ENCODE data around the gene MSMB. TPM values are rescaled to one million over a fixed set of nuclear protein-coding genes. Genes with fewer than 3 reads are reported as not detected.
"Not testable (repeated sequence)": the region's sequence is repeated elsewhere in the genome, so short reads cannot be mapped to it uniquely, and the experiment has no call there.

The MSMB gene
- total and polyA plus RNA-seq, 5 donors: not detected

DNA sequence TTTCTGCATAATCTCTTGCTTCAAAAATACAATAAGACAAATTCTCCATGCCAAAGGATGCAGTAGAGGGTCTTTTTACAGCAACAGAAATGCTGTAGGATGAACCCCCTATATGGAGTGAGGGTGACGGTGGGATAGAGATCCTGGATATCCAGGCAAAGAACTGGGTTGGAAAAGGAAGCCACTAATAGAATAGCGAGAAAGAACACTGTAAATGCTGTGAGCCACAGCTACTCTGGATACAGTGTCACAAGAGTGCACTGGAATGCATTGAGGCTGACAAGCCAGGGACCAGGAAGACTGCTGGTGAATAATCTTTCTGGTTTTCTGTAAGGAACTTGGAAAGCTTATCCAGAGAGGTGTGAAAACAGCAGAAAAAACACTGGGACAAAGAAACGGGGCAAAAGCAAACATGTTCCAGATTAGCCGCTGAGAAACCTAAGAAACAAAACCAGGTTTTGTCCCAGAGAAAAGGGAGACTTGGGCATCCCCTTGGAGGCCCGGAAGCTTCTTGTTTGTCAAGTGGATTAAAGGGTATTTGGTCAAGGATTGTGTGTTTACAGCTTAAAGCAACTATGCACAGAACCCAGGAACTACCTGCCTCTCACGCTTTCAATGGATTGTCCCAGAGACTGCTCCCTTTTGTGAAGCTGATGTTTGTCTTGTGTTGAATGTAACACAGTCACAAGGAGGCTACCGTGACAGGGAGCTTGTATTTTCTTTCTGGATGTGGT is 6.2 kb upstream of the MSMB start:
- Histone ChIP-seq H3K9me3 (ENCODE audit: control insufficient read depth, low read length) (no peaks in the 10 kb centered on the region), H3K4me3 (ENCODE audit: low read length) (no peak overlapping the region), H3K4me1 (ENCODE audit: control insufficient read depth, insufficient read depth, low read length) (no peaks in the 10 kb centered on the region), H3K27ac (ENCODE audit: low read length) (no peak overlapping the region), H3K27me3 (ENCODE audit: control insufficient read depth, insufficient read depth) (no peaks in the 10 kb centered on the region)
- WGBS: 56% methylated on average over 7 of the region's 7 CpGs
- ATAC-seq (no peak), DNase-seq (no peak)
- intact Hi-C loops (cut with DNase I): no loop called here

GRCh38 chr10:46050941-46051623 is 5.0 kb upstream of the MSMB start:
- WGBS: 52% methylated on average over 11 of the region's 11 CpGs
- DNase-seq: no peak
- intact Hi-C loops (cut with DNase I): no loop called here
- Histone ChIP-seq H3K4me1 (ENCODE audit: control insufficient read depth, insufficient read depth, low read length) (no peaks in the 10 kb centered on the region), H3K27ac (ENCODE audit: low read length) (no peak overlapping the region), H3K27me3 (ENCODE audit: control insufficient read depth, insufficient read depth) (no peaks in the 10 kb centered on the region), H3K4me3 (ENCODE audit: low read length) (no peak overlapping the region), H3K9me3 (ENCODE audit: control insufficient read depth, low read length) (no peaks in the 10 kb centered on the region)
- no peak for ATAC-seq

- H3K9me3 ChIP-seq (ENCODE audit: control insufficient read depth, low read length); H3K4me3 ChIP-seq (ENCODE audit: low read length); H3K27ac ChIP-seq (ENCODE audit: low read length); H3K27me3 ChIP-seq (ENCODE audit: control insufficient read depth, insufficient read depth); ATAC-seq; DNase-seq; intact Hi-C loops (cut with DNase I); H3K4me1 ChIP-seq (ENCODE audit: control insufficient read depth, insufficient read depth, low read length): not testable (repeated sequence)
- 96% methylated on average over 11 of the region's 11 CpGs for WGBS
These were observed 3.4 kb upstream of the MSMB start for GRCh38 chr10:46049497-46049831.

GRCh38 chr10:46048152-46048551 is 2.1 kb upstream of the MSMB start:
- no peaks in the 10 kb centered on the region for H3K4me1 ChIP-seq (ENCODE audit: control insufficient read depth, insufficient read depth, low read length)
- no peaks in the 10 kb centered on the region for H3K9me3 ChIP-seq (ENCODE audit: control insufficient read depth, low read length)
- DNase-seq (no peak), ATAC-seq (no peak)
- no peak overlapping the region for H3K4me3 ChIP-seq (ENCODE audit: low read length)
- intact Hi-C loops (cut with DNase I): no loop called here
- H3K27ac ChIP-seq (ENCODE audit: low read length): no peak overlapping the region
- WGBS: 43% methylated on average over 2 of the region's 2 CpGs
- H3K27me3 ChIP-seq (ENCODE audit: control insufficient read depth, insufficient read depth): no peaks in the 10 kb centered on the region

- H3K9me3 ChIP-seq (ENCODE audit: control insufficient read depth, low read length): no peaks in the 10 kb centered on the region
- whole genome bisulfite sequencing: 62% methylated on average over 4 of the region's 4 CpGs
- DNase-seq (no peak), ATAC-seq (no peak)
- intact Hi-C loops (cut with DNase I): no loop called here
- H3K4me1 ChIP-seq (ENCODE audit: control insufficient read depth, insufficient read depth, low read length): no peaks in the 10 kb centered on the region
- H3K4me3 ChIP-seq (ENCODE audit: low read length): no peak overlapping the region
- no peaks in the 10 kb centered on the region for H3K27me3 ChIP-seq (ENCODE audit: control insufficient read depth, insufficient read depth)
- no peak overlapping the region for H3K27ac ChIP-seq (ENCODE audit: low read length)
These were observed 3.5 kb downstream of the MSMB start for GRCh38 chr10:46042527-46042926.

GRCh38 chr10:46040004-46040403 is 6.1 kb downstream of the MSMB start:
- Histone ChIP-seq H3K4me1 (ENCODE audit: control insufficient read depth, insufficient read depth, low read length) (no peaks in the 10 kb centered on the region), H3K27me3 (ENCODE audit: control insufficient read depth, insufficient read depth) (no peaks in the 10 kb centered on the region), H3K4me3 (ENCODE audit: low read length) (no peak overlapping the region), H3K9me3 (ENCODE audit: control insufficient read depth, low read length) (no peaks in the 10 kb centered on the region), H3K27ac (ENCODE audit: low read length) (no peak overlapping the region)
- DNase-seq: no peak
- ATAC-seq: no peak
- intact Hi-C loops (cut with DNase I): no loop called here
- WGBS: 87% methylated on average over 3 of the region's 3 CpGs

GRCh38 chr10:46037107-46037825 is 8.8 kb downstream of the MSMB start:
- no peaks in the 10 kb centered on the region for H3K9me3 ChIP-seq (ENCODE audit: control insufficient read depth, low read length)
- no peaks in the 10 kb centered on the region for H3K27me3 ChIP-seq (ENCODE audit: control insufficient read depth, insufficient read depth)
- DNase-seq (no peak), ATAC-seq (no peak)
- intact Hi-C loops (cut with DNase I): no loop called here
- H3K27ac ChIP-seq (ENCODE audit: low read length): no peak overlapping the region
- H3K4me3 ChIP-seq (ENCODE audit: low read length): no peak overlapping the region
- 88% methylated on average over 8 of the region's 8 CpGs for WGBS
- H3K4me1 ChIP-seq (ENCODE audit: control insufficient read depth, insufficient read depth, low read length): no peaks in the 10 kb centered on the region

- no peaks in the 10 kb centered on the region for H3K9me3 ChIP-seq (ENCODE audit: control insufficient read depth, low read length)
- WGBS: 53% methylated on average over 8 of the region's 8 CpGs
- ATAC-seq (peak in 1 of 2 donors; percentile 60), DNase-seq (no peak)
- H3K4me1 ChIP-seq (ENCODE audit: control insufficient read depth, insufficient read depth, low read length): no peaks in the 10 kb centered on the region
- intact Hi-C loops (cut with DNase I): no loop called here
- H3K27me3 ChIP-seq (ENCODE audit: control insufficient read depth, insufficient read depth): no peaks in the 10 kb centered on the region
- H3K27ac ChIP-seq (ENCODE audit: low read length): no peak overlapping the region
- no peak overlapping the region for H3K4me3 ChIP-seq (ENCODE audit: low read length)
These were observed 9.9 kb downstream of the MSMB start for GRCh38 chr10:46035923-46036849.

- intact Hi-C loops (cut with DNase I): no loop called here
- Histone ChIP-seq H3K27me3 (ENCODE audit: control insufficient read depth, insufficient read depth) (no peaks in the 10 kb centered on the region), H3K9me3 (ENCODE audit: control insufficient read depth, low read length) (no peaks in the 10 kb centered on the region), H3K4me1 (ENCODE audit: control insufficient read depth, insufficient read depth, low read length) (no peaks in the 10 kb centered on the region), H3K4me3 (ENCODE audit: low read length) (no peak overlapping the region), H3K27ac (ENCODE audit: low read length) (no peak overlapping the region)
- ATAC-seq (no peak), DNase-seq (no peak)
These were observed 12.5 kb downstream of the MSMB start for GRCh38 chr10:46033602-46034011.

DNA sequence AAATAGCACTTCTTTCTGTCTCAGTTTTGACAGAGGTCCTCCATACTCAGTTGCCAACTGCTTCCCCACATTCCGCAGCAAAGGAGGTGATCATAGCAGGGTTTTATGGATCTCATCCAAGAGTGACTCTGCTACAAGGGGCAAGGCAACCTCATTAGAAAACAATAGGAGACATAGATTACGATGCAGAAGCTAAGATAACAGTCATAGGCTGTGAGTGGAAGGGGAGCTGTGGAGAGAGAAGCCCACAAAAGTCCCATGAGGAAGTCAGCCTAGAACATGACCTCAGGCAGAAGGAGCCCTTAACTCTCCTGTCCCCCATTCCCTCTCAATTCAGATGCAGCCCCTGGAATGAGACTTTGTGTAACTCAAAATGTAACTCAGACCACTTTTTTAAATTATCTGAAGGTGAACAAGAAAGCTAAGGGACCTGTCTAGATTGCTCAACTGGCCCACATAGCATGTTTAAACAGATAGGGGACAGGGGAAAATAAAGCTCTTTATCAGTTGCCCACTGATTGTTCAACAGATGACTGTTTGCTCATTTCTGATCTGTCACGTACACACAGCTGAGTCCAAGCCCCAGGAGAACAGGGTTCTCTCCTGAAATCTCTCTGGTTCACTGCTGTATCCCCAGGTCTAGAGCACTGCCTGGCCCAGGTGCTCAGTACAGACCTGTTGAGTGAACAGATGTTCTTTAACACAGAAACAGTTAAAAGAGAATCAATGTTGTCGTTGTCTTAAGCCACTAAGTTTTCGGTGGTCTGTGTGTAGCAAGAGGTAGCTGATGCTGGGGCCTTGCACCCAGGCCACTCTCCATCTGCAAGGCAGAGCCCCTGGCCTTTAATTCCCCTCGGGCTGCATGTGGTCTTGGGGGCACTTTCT is 14.2 kb downstream of the MSMB start:
- intact Hi-C loops (cut with DNase I): no loop called here
- no peak for ATAC-seq
- no peak overlapping the region for H3K4me3 ChIP-seq (ENCODE audit: low read length)
- no peaks in the 10 kb centered on the region for H3K9me3 ChIP-seq (ENCODE audit: control insufficient read depth, low read length)
- DNase-seq: no peak
- H3K4me1 ChIP-seq (ENCODE audit: control insufficient read depth, insufficient read depth, low read length): no peaks in the 10 kb centered on the region
- no peaks in the 10 kb centered on the region for H3K27me3 ChIP-seq (ENCODE audit: control insufficient read depth, insufficient read depth)
- H3K27ac ChIP-seq (ENCODE audit: low read length): no peak overlapping the region
- WGBS: 74% methylated on average over 6 of the region's 6 CpGs
